CD4-positive, alpha-beta T cell (primary cell): ENCODE data around the gene SERPIND1. TPM values are rescaled to one million over a fixed set of nuclear protein-coding genes. Genes with fewer than 3 reads are reported as not detected.

Source experiments
- ATAC-seq: fragments of 200-7000 bp; cut with Tn5 transposase; one replicate; pipeline ENCODE4 v1.10.0; 2022; ENCODE audit warnings: mild to moderate bottlenecking; ENCODE audit not compliant: poor library complexity
- CTCF ChIA-PET: fragments of 350-600 bp; sonication (Branson Sonifier 250); formaldehyde crosslinking; loops from one replicate; lab custom pipeline; 2021; ENCODE audit warnings: antibody characterized with exemption, inconsistent platforms; lab: Charles Lee
- POLR2A ChIA-PET: fragments of 350-600 bp; sonication (Branson Sonifier 250); formaldehyde crosslinking; loops from one replicate; lab custom pipeline; 2021; ENCODE audit warnings: antibody characterized with exemption, inconsistent platforms; lab: Charles Lee
- DNase-seq, 14 experiments: peaks; one replicate each; pipeline ENCODE4 v3.0.0-alpha.2; 2013 to 2020; ENCODE audit warnings: mixed read lengths in 2 of 14
- H3K27ac ChIP-seq, 2 donors: one replicate each; pipeline versions ENCODE4 v1.5.1 to v1.7.0; 2013; ENCODE audit warnings: low read length in 2 of 2, low read depth in 1 of 2, mild to moderate bottlenecking in 1 of 2
- H3K27me3 ChIP-seq, 2 experiments: 1 replicate in 1 of 2; 2 replicates in 1 of 2; pipeline versions ENCODE4 v1.6.1 to v1.7.0; 2013; ENCODE audit warnings: low read length in 2 of 2, control low read depth in 1 of 2, mild to moderate bottlenecking in 1 of 2, moderate library complexity in 1 of 2; ENCODE audit not compliant: insufficient read depth in 2 of 2, control insufficient read depth in 1 of 2
- H3K36me3 ChIP-seq: one replicate; pipeline ENCODE4 v1.6.1; 2013; ENCODE audit warnings: low read length, control low read depth; ENCODE audit not compliant: insufficient read depth
- H3K4me1 ChIP-seq: one replicate; pipeline ENCODE4 v1.6.1; 2013; ENCODE audit warnings: low read length, control low read depth; ENCODE audit not compliant: insufficient read depth
- H3K4me3 ChIP-seq: one replicate; pipeline ENCODE4 v1.5.1; 2013; ENCODE audit warnings: mild to moderate bottlenecking, low read length, moderate library complexity
- H3K9me3 ChIP-seq, 2 experiments: 1 replicate in 1 of 2; 2 replicates in 1 of 2; pipeline versions ENCODE4 v1.6.1 to v1.7.0; 2013; ENCODE audit warnings: low read length in 2 of 2, mild to moderate bottlenecking in 2 of 2, control low read depth in 1 of 2, moderate library complexity in 1 of 2; ENCODE audit not compliant: control insufficient read depth in 1 of 2, insufficient read depth in 1 of 2
- H3K27ac Mint-ChIP-seq: one replicate; pipeline ENCODE4 v1.8.0; 2020; ENCODE audit warnings: mixed read lengths
- H3K27me3 Mint-ChIP-seq: one replicate; pipeline ENCODE4 v1.8.0; 2021; ENCODE audit warnings: mixed read lengths
- H3K36me3 Mint-ChIP-seq: one replicate; pipeline ENCODE4 v1.8.0; 2021; ENCODE audit warnings: low read depth, mixed read lengths
- H3K4me1 Mint-ChIP-seq: one replicate; pipeline ENCODE4 v1.8.0; 2021; ENCODE audit warnings: low read depth, mixed read lengths
- H3K4me3 Mint-ChIP-seq: one replicate; pipeline ENCODE4 v1.8.0; 2020; ENCODE audit warnings: mild to moderate bottlenecking, mixed read lengths
- H3K9me3 Mint-ChIP-seq: one replicate; pipeline ENCODE4 v1.8.0; 2020; ENCODE audit warnings: mixed read lengths
- CTCF ChIP-seq: fragments of 200-600 bp; IDR thresholded peaks from one replicate; pipeline ENCODE4 v1.8.0; 2022; ENCODE audit warnings: antibody characterized with exemption, mild to moderate bottlenecking
- intact Hi-C, 2 experiments: fragments of 100-400 bp; cut with DNase I in 1 of 2; cut with micrococcal nuclease in 1 of 2; formaldehyde crosslinking; loops; one replicate each; pipeline versions ENCODE4 v1.15.1 to v1.9.0; 2023 to 2025; cut with DNase I, micrococcal nuclease
- total RNA-seq, 174 experiments: library from RNA in 2 of 174; stranded (reverse) in 2 of 174; gene quantifications; one replicate each; pipeline ENCODE4 v1.2.3 and lab custom pipeline; 2021 to 2026

Gene SERPIND1
- total RNA-seq, 2 experiments from 2014 or later: not detected

GRCh38 chr22:20782596-20783299, 8.8 kb downstream of the SERPIND1 start:
- Mint-ChIP-seq H3K4me3 (no peak overlapping the region), H3K9me3 (no peaks in the 10 kb centered on the region), H3K4me1 (peaks cover 7% of the 10 kb centered on the region), H3K36me3 (peaks cover 45% of the 10 kb centered on the region), H3K27ac (no peak overlapping the region), H3K27me3 (no peaks in the 10 kb centered on the region)
- Histone ChIP-seq H3K27me3 (no peaks in the 10 kb centered on the region), H3K4me3 (no peak overlapping the region), H3K27ac (no peak overlapping the region), H3K4me1 (no peaks in the 10 kb centered on the region), H3K36me3 (peaks cover 62% of the 10 kb centered on the region), H3K9me3 (no peaks in the 10 kb centered on the region)
- POLR2A ChIA-PET: no interaction called here
- DNase-seq (no peak), ATAC-seq (no peak)
- TF ChIP-seq CTCF: no peak
- intact Hi-C loops: no loop called here
- CTCF ChIA-PET: no interaction called here

GRCh38 chr22:20783300-20783673, 9.4 kb downstream of the SERPIND1 start:
- Mint-ChIP-seq H3K27ac (no peak overlapping the region), H3K27me3 (no peaks in the 10 kb centered on the region), H3K4me3 (no peak overlapping the region), H3K9me3 (no peaks in the 10 kb centered on the region), H3K4me1 (peaks cover 7% of the 10 kb centered on the region), H3K36me3 (peaks cover 47% of the 10 kb centered on the region)
- intact Hi-C loops: no loop called here
- H3K9me3 ChIP-seq: no peaks in the 10 kb centered on the region
- no peaks in the 10 kb centered on the region for H3K27me3 ChIP-seq
- DNase-seq (no peak), ATAC-seq (no peak)
- ChIA-PET POLR2A (no interaction called here), CTCF (interaction anchor here (0.8 kb wide), 1 partner anchor 37 kb away, joined by 3 read pairs; no protein-coding TSS in a partner anchor)
- H3K27ac ChIP-seq: no peak overlapping the region
- no peak for TF ChIP-seq CTCF
- H3K4me3 ChIP-seq: no peak overlapping the region
- H3K36me3 ChIP-seq: peaks cover 65% of the 10 kb centered on the region
- H3K4me1 ChIP-seq: no peaks in the 10 kb centered on the region

- H3K27ac ChIP-seq: no peak overlapping the region
- peaks cover 47% of the 10 kb centered on the region for H3K36me3 Mint-ChIP-seq
- H3K9me3 ChIP-seq: no peaks in the 10 kb centered on the region
- intact Hi-C loops: loop anchor here in 1 of 2 experiments (1.0 kb wide), 1 partner anchor 178 kb away; no protein-coding TSS in a partner anchor
- H3K4me1 Mint-ChIP-seq: peaks cover 7% of the 10 kb centered on the region
- H3K27me3 Mint-ChIP-seq: no peaks in the 10 kb centered on the region
- no peaks in the 10 kb centered on the region for H3K9me3 Mint-ChIP-seq
- H3K4me1 ChIP-seq: no peaks in the 10 kb centered on the region
- no peak overlapping the region for H3K4me3 ChIP-seq
- ATAC-seq (peak; percentile 84), DNase-seq (peak in 11 of 14 experiments; percentile 8 to 70 (median 23))
- POLR2A ChIA-PET: no interaction called here
- no peaks in the 10 kb centered on the region for H3K27me3 ChIP-seq
- peaks cover 65% of the 10 kb centered on the region for H3K36me3 ChIP-seq
- peak; percentile 77 for TF ChIP-seq CTCF
- H3K4me3 Mint-ChIP-seq: no peak overlapping the region
- no peak overlapping the region for H3K27ac Mint-ChIP-seq
- CTCF ChIA-PET: interaction anchor here (0.7 to 1.4 kb wide), 5 partner anchors 10 to 136 kb away, joined by 3 to 4 read pairs (median 3); partner anchors contain the start of gene SERPIND1
Measured at GRCh38 chr22:20783844-20784723, 10.2 kb downstream of the SERPIND1 start.
